Stimulated activated CD8-positive, alpha-beta memory T cell treated with anti-CD3 and anti-CD28 coated beads, Interleukin-7, amount 100 ng/mL, for 24 hours (primary cell): ENCODE data around the gene DISC1.
"Not testable (repeated sequence)": the region's sequence is repeated elsewhere in the genome, so short reads cannot be mapped to it uniquely, and the experiment has no call there.

Experiments
- DNase-seq: peaks from one replicate; pipeline ENCODE4 v3.0.0-alpha.2; 2020; ENCODE audit warnings: low read depth

The DISC1 gene

DNA sequence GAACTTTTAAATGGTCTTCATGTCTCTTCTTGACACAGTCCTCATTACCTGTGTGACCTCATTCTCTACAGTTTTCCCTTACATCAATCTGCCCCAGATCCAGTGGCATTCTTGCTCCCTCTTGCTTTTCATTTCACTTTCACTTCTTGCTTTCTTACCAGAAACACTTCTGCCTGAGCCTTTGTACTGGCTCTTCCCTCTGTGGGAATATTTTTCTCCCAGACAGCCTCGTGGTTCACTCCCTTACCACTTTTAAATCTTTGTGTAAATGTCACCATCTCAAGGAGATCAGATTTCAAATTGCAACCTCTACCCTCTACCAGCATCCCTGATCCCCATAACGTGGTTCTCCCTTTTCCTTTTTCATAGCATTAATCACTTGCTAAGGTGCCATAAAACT is 73.2 kb downstream of the DISC1 start:
- DNase-seq = no peak

DNA sequence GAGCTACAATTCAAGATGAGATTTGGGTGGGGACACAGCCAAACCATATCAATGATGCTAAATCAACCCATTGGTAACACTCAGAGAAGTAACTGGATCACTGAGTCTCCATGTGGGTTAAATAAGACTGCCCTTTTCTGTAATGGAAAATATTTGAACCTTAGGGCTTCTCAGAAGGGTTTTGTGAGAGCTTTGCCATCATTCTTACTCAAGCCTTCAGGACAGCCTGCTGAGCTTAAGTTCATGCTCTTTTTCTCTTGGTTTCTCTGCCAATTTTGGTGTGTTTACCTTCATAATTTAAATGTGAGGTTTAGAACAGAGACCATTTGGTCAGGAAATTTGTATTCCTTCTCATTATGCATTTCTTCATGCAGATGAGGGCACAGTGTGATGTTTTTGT is 74.7 kb downstream of the DISC1 start:
- DNase-seq = no peak

- DNase-seq = no peak
Observed at GRCh38 chr1:231702331-231702730, 75.7 kb downstream of the DISC1 start.

DNA sequence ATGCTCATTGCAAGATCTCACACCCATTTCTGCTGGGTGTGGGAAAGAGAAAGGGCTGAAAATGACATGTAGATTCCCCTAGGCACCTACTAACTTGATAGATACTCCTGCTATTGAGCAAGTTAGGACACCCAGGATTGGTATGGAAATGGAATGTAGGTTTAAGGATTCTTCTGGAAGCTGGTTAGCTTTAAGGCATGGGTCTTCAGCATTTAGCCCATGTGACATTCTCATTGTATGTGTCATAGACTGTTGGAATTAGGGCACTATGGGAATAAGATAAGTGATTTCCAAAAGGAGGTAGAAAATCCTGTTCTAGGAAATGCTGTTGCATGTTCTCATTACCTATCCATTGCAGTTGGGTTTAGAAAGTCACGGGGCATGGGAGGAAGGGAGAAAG is 76.2 kb downstream of the DISC1 start:
- DNase-seq = no peak

DNA sequence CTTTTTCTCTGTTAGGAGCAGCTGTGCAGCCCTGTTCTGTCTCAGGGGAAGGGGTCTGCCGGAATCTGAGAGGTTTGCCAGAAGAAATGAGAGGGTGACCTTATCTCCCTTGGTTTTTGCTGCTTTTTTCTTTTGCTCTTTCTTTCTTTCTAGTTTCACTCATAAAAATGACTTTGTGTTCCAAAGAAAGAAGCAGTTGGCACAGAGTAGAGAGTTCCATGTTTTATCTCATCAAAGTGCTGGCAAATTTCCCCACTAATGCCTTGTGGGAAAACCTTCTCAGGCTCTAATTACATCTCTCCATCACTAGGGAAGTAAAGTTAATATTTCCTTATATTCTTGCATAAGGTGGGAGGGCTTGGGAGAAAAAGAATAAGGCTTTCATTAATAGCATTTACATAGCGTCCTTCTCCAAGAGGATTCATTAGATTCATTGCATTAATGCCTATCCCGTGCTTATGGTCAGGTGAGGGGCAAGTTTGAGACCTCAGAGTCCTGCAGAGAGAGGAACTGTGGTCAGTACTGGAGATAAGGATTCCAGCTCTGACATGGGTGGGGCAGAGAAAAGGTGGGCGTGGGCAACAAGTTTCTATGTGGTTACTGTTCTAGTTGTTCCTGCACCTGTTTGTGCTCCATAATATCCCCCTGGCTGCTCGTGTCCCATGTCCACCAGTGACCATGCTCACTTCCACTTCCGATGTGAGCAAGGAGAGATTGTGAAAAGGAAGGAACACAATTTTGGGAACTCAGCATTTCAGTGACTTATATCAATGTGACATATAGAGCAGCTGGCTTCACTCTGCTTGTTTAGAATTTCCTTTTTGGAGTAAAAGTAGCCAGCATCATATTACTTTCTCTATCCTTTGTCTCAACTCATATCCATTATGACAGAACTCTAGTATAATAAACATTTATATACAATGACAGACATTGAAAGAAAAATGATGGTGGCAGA is 79.5 kb downstream of the DISC1 start:
- no peak for DNase-seq

DNA sequence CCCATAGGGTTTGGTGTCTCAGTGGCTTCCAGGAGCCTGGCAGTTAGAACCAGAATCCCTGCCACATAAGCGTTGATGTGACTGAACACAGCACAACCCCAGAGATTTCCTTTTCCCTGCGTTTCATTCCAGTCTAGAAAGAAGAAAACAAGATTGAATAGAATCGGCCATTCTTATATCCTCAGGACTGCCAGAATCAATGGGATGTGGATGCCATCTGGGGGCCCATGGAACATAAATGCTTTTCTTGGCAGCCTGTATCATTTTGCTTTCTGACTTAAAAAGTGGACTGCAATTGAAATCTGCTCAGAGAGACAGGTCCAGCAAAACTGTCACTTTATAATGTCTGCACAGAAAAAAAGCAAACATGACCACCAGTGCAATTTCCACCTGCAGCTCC is 80.3 kb downstream of the DISC1 start:
- no peak for DNase-seq

GRCh38 chr1:231707407-231707806 is 80.8 kb downstream of the DISC1 start:
- DNase-seq = no peak

- no peak for DNase-seq
Observed at GRCh38 chr1:231708394-231708793, 81.8 kb downstream of the DISC1 start.

DNA sequence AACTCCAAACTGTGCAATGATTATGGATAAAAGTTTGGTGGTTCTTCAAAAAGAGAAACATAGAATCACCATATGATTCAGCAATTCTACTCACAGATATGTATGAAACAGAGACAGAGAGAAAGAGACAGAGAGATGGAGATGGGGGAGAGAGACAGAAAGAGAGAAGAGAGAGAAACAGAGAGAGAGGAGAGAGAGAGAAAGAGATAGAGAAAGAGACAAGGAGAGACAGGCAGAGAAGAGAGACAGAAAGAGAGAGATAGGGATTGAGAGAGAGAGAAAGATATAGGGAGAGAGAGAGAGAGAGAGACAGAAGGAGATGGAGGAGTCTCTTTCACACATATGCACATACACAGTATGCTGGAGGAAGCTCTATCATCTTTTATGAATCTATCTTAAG is 87.8 kb downstream of the DISC1 start:
- no peak for DNase-seq

GRCh38 chr1:231715816-231716722 is 89.5 kb downstream of the DISC1 start:
- DNase-seq = no peak

DNA sequence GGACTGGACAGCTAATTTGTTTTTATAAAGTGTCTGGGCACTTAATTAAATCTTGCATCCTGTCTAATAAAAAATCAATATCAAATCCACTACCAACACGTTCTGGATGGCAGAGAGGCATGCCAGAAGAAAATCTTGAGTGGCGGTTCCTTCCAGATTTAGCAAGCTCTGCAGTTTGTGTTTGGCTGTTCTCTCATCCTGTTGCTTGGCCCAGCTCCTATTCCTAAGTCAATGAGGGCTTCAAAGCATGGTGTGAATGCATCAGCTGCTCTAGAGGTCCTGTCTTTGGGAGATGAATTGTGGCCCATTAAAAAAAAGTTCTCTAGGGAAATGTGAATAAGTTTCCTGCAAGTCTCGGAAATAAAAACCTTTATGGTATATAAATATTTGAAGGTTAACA is 90.3 kb downstream of the DISC1 start:
- no peak for DNase-seq

DNA sequence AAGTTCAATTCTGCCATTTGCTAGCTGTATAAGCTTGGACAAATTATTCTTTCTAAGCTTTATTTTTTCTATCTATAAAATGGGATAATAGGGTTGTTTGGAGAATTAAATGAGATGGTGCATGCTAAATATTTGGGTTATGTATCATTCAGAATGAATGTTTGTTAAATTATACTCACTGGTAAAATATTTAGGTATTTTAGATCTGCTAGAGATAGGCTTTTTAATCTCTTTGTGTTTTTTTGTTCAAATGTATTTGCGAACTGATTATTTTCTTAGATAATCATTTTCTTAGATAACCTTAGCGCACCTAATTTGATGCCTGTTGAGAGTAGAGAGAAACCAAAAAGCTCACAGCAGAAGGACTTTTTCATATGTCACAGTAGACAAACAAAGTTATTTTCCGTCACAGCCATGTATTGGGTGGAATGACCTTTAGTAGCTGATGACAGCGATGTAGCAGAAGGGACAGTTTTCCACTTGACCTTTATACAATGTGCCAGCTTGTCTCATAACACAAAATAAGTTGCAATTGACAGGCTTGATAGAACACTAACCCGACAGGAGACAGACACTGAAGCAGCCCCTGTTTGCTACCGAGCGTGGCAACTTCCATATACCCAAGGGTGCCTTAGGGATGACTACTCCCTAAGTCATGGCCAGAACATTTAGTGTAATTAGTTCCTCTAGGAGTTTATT is 93.0 kb downstream of the DISC1 start:
- DNase-seq = no peak

DNA sequence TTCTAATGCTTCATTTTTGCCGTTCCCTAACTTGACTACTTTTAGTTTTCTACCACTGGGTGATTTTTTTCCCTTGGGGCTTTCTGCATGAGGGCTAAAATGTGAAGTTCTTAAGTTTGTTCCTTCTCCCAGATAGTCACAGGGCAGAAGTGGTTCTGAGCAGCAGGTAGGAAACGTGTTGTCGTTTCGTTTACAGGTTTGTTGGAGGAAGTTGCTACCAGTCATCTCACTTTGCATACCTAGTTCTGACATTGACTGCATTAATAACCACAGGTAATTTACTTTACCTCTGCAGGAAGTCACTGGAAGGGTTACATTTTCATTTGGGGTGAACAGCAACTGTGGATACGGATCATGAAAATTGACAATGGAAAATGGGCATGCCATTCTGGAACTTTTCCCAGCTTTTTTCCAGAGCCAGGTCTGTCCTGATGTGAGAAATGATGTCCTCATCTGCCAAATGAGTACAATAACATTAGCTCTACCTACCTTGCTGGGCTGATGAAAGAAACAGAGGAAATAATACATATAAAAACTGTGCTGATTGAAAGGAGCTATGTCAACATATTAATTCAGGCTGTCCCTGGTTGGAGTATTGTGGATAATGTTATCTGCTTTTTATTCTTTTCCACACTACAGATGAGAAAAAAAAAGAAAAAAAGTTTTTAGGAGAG is 94.2 kb downstream of the DISC1 start:
- no peak for DNase-seq

GRCh38 chr1:231721436-231721835 is 94.8 kb downstream of the DISC1 start:
- no peak for DNase-seq

- DNase-seq = no peak
Observed at GRCh38 chr1:231722356-231722755, 95.8 kb downstream of the DISC1 start.

DNA sequence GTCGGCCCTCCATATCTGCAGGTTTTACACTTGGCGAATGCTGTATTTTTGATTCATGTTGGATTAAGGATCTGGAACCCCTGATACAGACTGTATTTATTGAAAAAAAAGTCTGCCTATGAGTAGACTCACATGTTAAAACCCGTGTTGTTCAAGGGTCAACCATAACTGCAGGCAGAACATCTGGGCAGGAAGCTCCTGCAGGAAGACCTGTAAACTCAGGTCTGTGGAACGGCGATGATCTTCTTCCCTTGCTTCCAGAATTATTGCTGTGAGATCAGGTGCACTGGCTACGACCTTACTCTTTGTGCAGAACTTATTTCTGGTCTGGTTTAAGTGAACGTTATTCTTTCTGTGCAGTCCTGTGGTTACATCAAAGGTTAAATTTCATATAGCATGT is 96.6 kb downstream of the DISC1 start:
- no peak for DNase-seq

DNA sequence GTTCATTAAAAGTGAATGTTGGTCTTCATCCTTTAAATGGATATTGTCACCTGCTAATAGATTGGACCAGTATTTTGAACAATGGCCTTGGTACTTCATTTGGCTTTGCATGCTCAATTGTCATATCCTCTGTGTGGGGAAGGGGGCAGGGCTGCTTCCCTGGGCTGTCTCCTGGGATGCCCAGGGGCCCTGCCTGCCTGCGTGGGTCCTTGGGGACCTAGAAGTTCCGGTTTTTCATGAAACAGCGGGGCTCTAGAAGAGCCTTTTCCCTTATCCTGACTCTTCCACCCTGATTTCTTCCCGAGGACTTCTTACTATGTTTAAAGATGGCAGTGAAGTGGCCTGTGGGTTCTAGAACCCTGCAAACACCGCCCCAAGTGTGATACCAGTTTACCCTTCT is 97.5 kb downstream of the DISC1 start:
- DNase-seq = no peak

GRCh38 chr1:231724876-231725647 is 98.5 kb downstream of the DISC1 start:
- DNase-seq = no peak

- DNase-seq = no peak
Observed at GRCh38 chr1:231727171-231727570, 100.6 kb downstream of the DISC1 start.

GRCh38 chr1:231728987-231729386 is 102.4 kb downstream of the DISC1 start:
- not testable (repeated sequence) for DNase-seq

GRCh38 chr1:231729544-231729943 is 103.0 kb downstream of the DISC1 start:
- DNase-seq = no peak
